Fibroblast of lung (primary cell): ENCODE data around the gene DRC7. TPM values are rescaled to one million over a fixed set of nuclear protein-coding genes. Genes with fewer than 3 reads are reported as not detected.

Source experiments
- DNase-seq, 2 donors: peaks; one replicate each; pipeline versions ENCODE4 v3.0.0 to v3.0.0-alpha.2; 2010; ENCODE audit warnings: low read depth in 2 of 2
- H2AFZ ChIP-seq: 2 replicates; pipeline ENCODE4 v1.5.1; 2012; ENCODE audit warnings: low read length, control low read depth, inconsistent platforms
- H3K27ac ChIP-seq: 2 replicates; pipeline ENCODE4 v1.5.1; 2011; ENCODE audit warnings: low read length, control low read depth; ENCODE audit not compliant: insufficient read depth
- H3K27me3 ChIP-seq: 2 replicates; pipeline ENCODE4 v1.5.1; 2011; ENCODE audit warnings: mild to moderate bottlenecking, low read length; ENCODE audit not compliant: control insufficient read depth, insufficient read depth
- H3K36me3 ChIP-seq: 2 replicates; pipeline ENCODE4 v1.5.1; 2011; ENCODE audit warnings: low read length; ENCODE audit not compliant: control insufficient read depth, insufficient read depth
- H3K4me1 ChIP-seq: 2 replicates; pipeline ENCODE4 v1.5.1; 2011; ENCODE audit warnings: low read length; ENCODE audit not compliant: control insufficient read depth, insufficient read depth; ENCODE audit errors: extremely low read depth
- H3K4me2 ChIP-seq: 2 replicates; pipeline ENCODE4 v1.5.1; 2011; ENCODE audit warnings: low read length, control low read depth; ENCODE audit not compliant: insufficient read depth; ENCODE audit errors: extremely low read depth
- H3K4me3 ChIP-seq, 4 experiments: fragments of 200-600 bp in 1 of 4; sonication (generic) in 1 of 4; replicated peaks in 1 of 4; 2 replicates each; pipeline ENCODE4 v1.5.1; 2011 to 2016; ENCODE audit warnings: low read length in 4 of 4, low read depth in 3 of 4, mild to moderate bottlenecking in 3 of 4, control low read depth in 2 of 4, inconsistent platforms in 1 of 4, mixed read lengths in 1 of 4; ENCODE audit not compliant: insufficient read depth in 1 of 4; ENCODE audit errors: control extremely low read depth in 1 of 4
- H3K79me2 ChIP-seq: 2 replicates; pipeline ENCODE4 v1.5.1; 2012; ENCODE audit warnings: mild to moderate bottlenecking, low read length, inconsistent platforms; ENCODE audit not compliant: control insufficient read depth, insufficient read depth
- H3K9ac ChIP-seq: 2 replicates; pipeline ENCODE4 v1.5.1; 2011; ENCODE audit warnings: mild to moderate bottlenecking, low read length, control low read depth; ENCODE audit not compliant: insufficient read depth
- H3K9me3 ChIP-seq: 2 replicates; pipeline ENCODE4 v1.5.1; 2012; ENCODE audit warnings: low read depth, low read length; ENCODE audit not compliant: control insufficient read depth, insufficient read depth
- H4K20me1 ChIP-seq: 2 replicates; pipeline ENCODE4 v1.5.1; 2011; ENCODE audit warnings: low read length; ENCODE audit not compliant: control insufficient read depth, insufficient read depth; ENCODE audit errors: extremely low read depth
- CTCF ChIP-seq, 2 donors: IDR thresholded peaks in 1 of 2; conservative IDR thresholded peaks in 1 of 2; 1 replicate in 1 of 2; 2 replicates in 1 of 2; pipeline ENCODE4 v1.5.1; 2011 to 2012; ENCODE audit warnings: low read length in 2 of 2, control low read depth in 1 of 2, inconsistent platforms in 1 of 2, low read depth in 1 of 2, mild to moderate bottlenecking in 1 of 2
- EZH2 ChIP-seq: IDR thresholded peaks from 2 replicates; pipeline ENCODE4 v1.5.1; 2012; ENCODE audit warnings: low read length, control low read depth, mild to moderate bottlenecking; ENCODE audit errors: missing control alignments
- polyA plus RNA-seq, 2 donors: library from polyadenylated mRNA; depleted of rRNA in 1 of 2; stranded (reverse) in 1 of 2; unstranded in 1 of 2; fragments of >200 nt; gene quantifications; 2 replicates each; pipeline ENCODE4 v1.2.1, GENCODE V29; 2011 to 2012; ENCODE audit warnings: missing spikeins in 1 of 2
- total RNA-seq: library from RNA; depleted of rRNA; stranded (reverse); fragments of >200 nt; gene quantifications from 2 replicates; pipeline ENCODE4 v1.2.1, GENCODE V29; 2014

DRC7 gene
- total and polyA plus RNA-seq, 2 donors (not counting 1 experiment from before 2014, with no cell fraction given) = not detected

- no peak for DNase-seq
- H3K27ac ChIP-seq = no peak overlapping the region
- no peaks in the 10 kb centered on the region for H3K9me3 ChIP-seq
- no peak overlapping the region for H3K9ac ChIP-seq
- no peaks in the 10 kb centered on the region for H4K20me1 ChIP-seq
- no peak overlapping the region for H3K4me2 ChIP-seq
- H2AFZ ChIP-seq = no peak overlapping the region
- no peak overlapping the region for H3K4me3 ChIP-seq
- H3K27me3 ChIP-seq = peaks cover 11% of the 10 kb centered on the region
- H3K79me2 ChIP-seq = no peaks in the 10 kb centered on the region
- no peaks in the 10 kb centered on the region for H3K36me3 ChIP-seq
- no peak for TF ChIP-seq EZH2
- TF ChIP-seq CTCF (conservative IDR thresholded peaks at IDR 0.05 in 1 of 2, IDR thresholded peaks at IDR 0.05 in 1 of 2; ENCODE audit: low read depth in 1 of 2, low read length in 2 of 2) = no peak
- H3K4me1 ChIP-seq = no peaks in the 10 kb centered on the region
Measured at GRCh38 chr16:57677622-57678369, 16.8 kb upstream of the DRC7 start.

DNA sequence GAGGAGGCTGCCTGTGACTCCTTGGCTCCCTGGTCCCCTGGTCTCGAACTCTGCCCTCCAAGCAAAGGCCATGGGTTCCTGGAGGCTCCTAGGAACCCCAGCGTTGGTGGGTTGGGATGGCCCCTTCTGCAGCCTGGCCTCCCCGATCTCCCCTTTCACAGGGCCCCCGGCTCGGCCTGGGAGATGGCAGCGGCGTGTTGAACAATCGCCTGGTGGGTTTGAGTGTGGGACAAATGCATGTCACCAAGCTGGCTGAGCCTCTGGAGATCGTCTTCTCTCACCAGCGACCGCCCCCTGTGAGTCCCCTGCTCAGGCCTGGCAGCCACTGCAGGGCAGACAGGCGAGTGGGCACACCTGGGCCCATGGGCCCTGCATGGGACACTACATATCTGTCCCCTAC, 15.6 kb upstream of the DRC7 start:
- no peaks in the 10 kb centered on the region for H3K79me2 ChIP-seq
- no peaks in the 10 kb centered on the region for H3K9me3 ChIP-seq
- H3K4me3 ChIP-seq = no peak overlapping the region
- H4K20me1 ChIP-seq = no peaks in the 10 kb centered on the region
- peaks cover 4% of the 10 kb centered on the region for H3K27me3 ChIP-seq
- no peak for DNase-seq
- H3K4me2 ChIP-seq = no peak overlapping the region
- no peaks in the 10 kb centered on the region for H3K4me1 ChIP-seq
- no peak overlapping the region for H3K27ac ChIP-seq
- no peak overlapping the region for H3K9ac ChIP-seq
- TF ChIP-seq EZH2 = no peak
- no peak for TF ChIP-seq CTCF (conservative IDR thresholded peaks at IDR 0.05 in 1 of 2, IDR thresholded peaks at IDR 0.05 in 1 of 2; ENCODE audit: low read depth in 1 of 2, low read length in 2 of 2)
- no peaks in the 10 kb centered on the region for H3K36me3 ChIP-seq
- H2AFZ ChIP-seq = no peak overlapping the region

DNA sequence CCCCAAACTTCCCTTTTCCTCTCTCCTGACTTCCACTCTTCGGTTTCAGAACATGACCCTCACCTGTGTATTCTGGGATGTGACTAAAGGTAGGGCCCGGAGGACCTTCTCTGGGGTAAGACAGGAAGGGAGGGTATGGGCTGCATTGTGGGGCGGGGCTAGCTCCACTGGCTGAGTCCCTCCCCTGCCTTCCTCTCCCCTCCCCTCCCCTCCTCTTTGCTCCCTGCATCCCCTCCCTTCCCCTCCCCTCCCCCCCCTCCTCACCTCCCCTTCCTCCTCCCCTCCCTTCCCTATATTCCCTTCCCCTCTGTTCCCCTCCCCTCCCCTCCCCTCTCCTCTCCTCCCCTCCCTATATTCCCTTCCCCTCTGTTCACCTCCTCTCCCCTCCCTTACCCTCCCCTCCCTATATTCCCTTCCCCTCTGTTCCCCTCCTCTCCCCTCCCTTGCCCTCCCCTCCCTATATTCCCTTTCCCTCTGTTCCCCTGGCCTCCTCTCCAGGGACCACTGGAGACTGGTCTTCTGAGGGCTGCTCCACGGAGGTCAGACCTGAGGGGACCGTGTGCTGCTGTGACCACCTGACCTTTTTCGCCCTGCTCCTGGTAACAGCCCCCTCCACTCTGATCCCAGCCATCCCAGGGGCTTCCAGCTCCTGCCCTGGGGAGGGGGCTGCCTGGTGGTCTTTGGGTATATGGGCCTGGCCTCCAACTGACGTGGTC, 14.7 kb upstream of the DRC7 start:
- no peak for TF ChIP-seq CTCF (conservative IDR thresholded peaks at IDR 0.05 in 1 of 2, IDR thresholded peaks at IDR 0.05 in 1 of 2; ENCODE audit: low read depth in 1 of 2, low read length in 2 of 2)
- TF ChIP-seq EZH2 = no peak

More for the DNA sequence above, 14.7 kb upstream of the DRC7 start:
- H3K9me3 ChIP-seq = no peaks in the 10 kb centered on the region
- H3K27me3 ChIP-seq = peaks cover 4% of the 10 kb centered on the region
- no peak overlapping the region for H3K4me2 ChIP-seq
- no peaks in the 10 kb centered on the region for H3K79me2 ChIP-seq
- no peak overlapping the region for H3K9ac ChIP-seq
- H3K4me1 ChIP-seq = no peaks in the 10 kb centered on the region
- H4K20me1 ChIP-seq = no peaks in the 10 kb centered on the region
- no peaks in the 10 kb centered on the region for H3K36me3 ChIP-seq
- no peak for DNase-seq
- no peak overlapping the region for H2AFZ ChIP-seq
- H3K27ac ChIP-seq = no peak overlapping the region
- no peak overlapping the region for H3K4me3 ChIP-seq
